GM18508 (cell line): Measurements from ENCODE around the gene GNA14.
"Not testable (repeated sequence)": the region's sequence is repeated elsewhere in the genome, so short reads cannot be mapped to it uniquely, and the experiment has no call there.

Source experiments
- ATAC-seq: cut with Tn5 transposase; IDR thresholded peaks from one replicate; pipeline ENCODE4 v1.9.1; 2021; ENCODE audit warnings: moderate number of reproducible peaks; ENCODE audit not compliant: insufficient read depth, unreplicated experiment

The GNA14 gene

GRCh38 chr9:77648234-77649108, at the start of gene GNA14:
Gene GNA14 (minus strand): TSS chr9:77648322. CDS start chr9:77647793, 529 bp downstream.
- ATAC-seq = no peak

GRCh38 chr9:77697238-77697984, 49.3 kb upstream of the GNA14 start:
- ATAC-seq = no peak

GRCh38 chr9:77690723-77691122, 42.6 kb upstream of the GNA14 start:
- ATAC-seq = not testable (repeated sequence)

GRCh38 chr9:77690119-77690518, 42.0 kb upstream of the GNA14 start:
- not testable (repeated sequence) for ATAC-seq

GRCh38 chr9:77687737-77688136, 39.6 kb upstream of the GNA14 start:
- ATAC-seq = not testable (repeated sequence)

- ATAC-seq = no peak
Observed at GRCh38 chr9:77680581-77680980, 32.5 kb upstream of the GNA14 start.

- no peak for ATAC-seq
Observed at GRCh38 chr9:77679661-77680368, 31.7 kb upstream of the GNA14 start.

- ATAC-seq = no peak
Observed at GRCh38 chr9:77679088-77679487, 31.0 kb upstream of the GNA14 start.

- no peak for ATAC-seq
Observed at GRCh38 chr9:77677957-77678535, 29.9 kb upstream of the GNA14 start.

GRCh38 chr9:77677397-77677796, 29.3 kb upstream of the GNA14 start:
- ATAC-seq = no peak

- no peak for ATAC-seq
Observed at GRCh38 chr9:77673941-77674791, 26.0 kb upstream of the GNA14 start.

- no peak for ATAC-seq
Observed at GRCh38 chr9:77672183-77672582, 24.1 kb upstream of the GNA14 start.

- ATAC-seq = no peak
Observed at GRCh38 chr9:77667151-77667550, 19.0 kb upstream of the GNA14 start.

GRCh38 chr9:77663754-77664153, 15.6 kb upstream of the GNA14 start:
- no peak for ATAC-seq

GRCh38 chr9:77661566-77662085, 13.5 kb upstream of the GNA14 start:
- ATAC-seq = no peak

GRCh38 chr9:77659926-77660325, 11.8 kb upstream of the GNA14 start:
- ATAC-seq = no peak

- no peak for ATAC-seq
Observed at GRCh38 chr9:77651203-77651602, 3.1 kb upstream of the GNA14 start.

GRCh38 chr9:77649109-77649812, 1.1 kb upstream of the GNA14 start:
- ATAC-seq = no peak
